Activated naive CD4-positive, alpha-beta T cell (primary cell): Measurements from ENCODE around the gene HSPA2.
"Not testable (repeated sequence)": the region's sequence is repeated elsewhere in the genome, so short reads cannot be mapped to it uniquely, and the experiment has no call there.

Experiments
- DNase-seq, 4 experiments: peaks; one replicate each; lab custom pipeline; 2025; lab: John Stamatoyannopoulos, UW

HSPA2 gene

GRCh38 chr14:64515053-64515452 lies 25.5 kb upstream of the HSPA2 start:
- no peak for DNase-seq

GRCh38 chr14:64516969-64517368 lies 23.6 kb upstream of the HSPA2 start:
- DNase-seq: no peak

- not testable (repeated sequence) for DNase-seq
Observed at GRCh38 chr14:64517667-64518066, 22.9 kb upstream of the HSPA2 start.

DNA sequence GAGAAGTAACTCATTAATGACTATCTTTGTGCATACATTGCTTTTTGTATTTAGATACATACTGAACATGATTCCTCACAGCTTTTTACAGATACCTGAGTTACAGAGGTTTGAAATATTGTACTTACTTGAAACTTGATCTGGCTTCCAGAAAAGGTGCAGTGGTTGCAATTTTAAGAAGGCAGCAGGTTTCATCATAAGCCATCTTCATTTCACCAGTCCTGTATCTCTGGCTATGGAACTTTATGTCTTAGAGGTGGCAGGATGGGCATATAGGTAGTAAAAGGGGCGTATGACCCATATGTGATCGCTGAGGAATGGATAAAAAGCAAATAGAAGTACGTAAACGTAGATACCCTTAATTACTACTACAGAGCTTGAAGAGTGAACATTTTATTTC lies 22.3 kb upstream of the HSPA2 start:
- no peak for DNase-seq

DNA sequence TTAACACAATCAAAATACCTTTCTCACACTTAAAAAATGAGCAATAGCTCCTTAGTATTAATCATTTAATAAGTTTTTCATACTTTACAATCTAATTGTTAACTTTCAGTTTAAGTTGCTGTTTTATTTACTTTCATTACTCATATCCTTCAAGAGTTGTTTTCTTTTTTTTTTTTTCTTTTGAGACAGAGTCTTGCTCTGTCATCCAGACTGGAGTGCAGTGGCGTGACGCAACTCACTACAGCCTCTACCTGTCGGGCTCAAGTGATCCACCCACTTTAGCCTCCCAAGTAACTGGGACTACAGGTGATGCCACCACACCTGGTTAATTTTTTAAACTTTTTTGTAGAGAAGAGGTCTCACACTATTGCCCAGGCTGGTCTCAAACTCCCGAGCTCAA lies 19.8 kb upstream of the HSPA2 start:
- no peak for DNase-seq

DNA sequence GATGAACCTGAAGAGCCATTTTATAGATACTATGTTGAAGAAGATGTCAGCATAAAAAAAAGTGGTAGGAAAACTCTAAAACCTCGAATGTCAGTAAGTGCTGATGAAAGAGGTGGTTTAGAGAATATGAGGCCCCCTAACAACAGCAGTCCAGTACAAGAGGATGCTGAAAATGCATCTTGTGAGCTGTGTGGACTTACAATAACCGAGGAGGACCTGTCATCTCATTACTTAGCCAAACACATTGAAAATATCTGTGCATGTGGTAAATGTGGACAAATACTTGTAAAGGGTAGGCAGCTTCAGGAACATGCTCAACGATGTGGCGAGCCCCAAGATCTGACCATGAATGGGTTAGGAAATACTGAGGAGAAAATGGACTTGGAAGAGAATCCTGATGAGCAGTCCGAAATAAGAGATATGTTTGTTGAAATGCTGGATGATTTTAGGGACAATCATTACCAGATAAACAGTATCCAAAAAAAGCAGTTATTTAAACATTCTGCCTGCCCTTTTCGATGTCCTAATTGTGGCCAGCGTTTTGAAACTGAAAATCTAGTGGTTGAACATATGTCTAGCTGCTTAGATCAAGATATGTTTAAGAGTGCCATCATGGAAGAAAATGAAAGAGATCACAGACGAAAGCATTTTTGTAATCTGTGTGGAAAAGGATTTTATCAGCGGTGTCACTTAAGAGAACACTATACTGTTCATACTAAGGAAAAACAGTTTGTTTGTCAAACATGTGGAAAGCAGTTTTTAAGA lies 17.8 kb upstream of the HSPA2 start:
- DNase-seq: no peak

- DNase-seq: no peak
Observed at GRCh38 chr14:64525354-64525753, 15.2 kb upstream of the HSPA2 start.

GRCh38 chr14:64531567-64531966 lies 9.0 kb upstream of the HSPA2 start:
- DNase-seq: no peak

GRCh38 chr14:64536488-64537245 lies 3.9 kb upstream of the HSPA2 start:
- DNase-seq: no peak

- DNase-seq: no peak
Observed at GRCh38 chr14:64541261-64541971, 875 bp downstream of the HSPA2 start.

GRCh38 chr14:64541972-64542835 lies 1.7 kb downstream of the HSPA2 start:
- DNase-seq: peak in 1 of 4 experiments; percentile 2

GRCh38 chr14:64542836-64543201 lies 2.3 kb downstream of the HSPA2 start:
- no peak for DNase-seq

DNA sequence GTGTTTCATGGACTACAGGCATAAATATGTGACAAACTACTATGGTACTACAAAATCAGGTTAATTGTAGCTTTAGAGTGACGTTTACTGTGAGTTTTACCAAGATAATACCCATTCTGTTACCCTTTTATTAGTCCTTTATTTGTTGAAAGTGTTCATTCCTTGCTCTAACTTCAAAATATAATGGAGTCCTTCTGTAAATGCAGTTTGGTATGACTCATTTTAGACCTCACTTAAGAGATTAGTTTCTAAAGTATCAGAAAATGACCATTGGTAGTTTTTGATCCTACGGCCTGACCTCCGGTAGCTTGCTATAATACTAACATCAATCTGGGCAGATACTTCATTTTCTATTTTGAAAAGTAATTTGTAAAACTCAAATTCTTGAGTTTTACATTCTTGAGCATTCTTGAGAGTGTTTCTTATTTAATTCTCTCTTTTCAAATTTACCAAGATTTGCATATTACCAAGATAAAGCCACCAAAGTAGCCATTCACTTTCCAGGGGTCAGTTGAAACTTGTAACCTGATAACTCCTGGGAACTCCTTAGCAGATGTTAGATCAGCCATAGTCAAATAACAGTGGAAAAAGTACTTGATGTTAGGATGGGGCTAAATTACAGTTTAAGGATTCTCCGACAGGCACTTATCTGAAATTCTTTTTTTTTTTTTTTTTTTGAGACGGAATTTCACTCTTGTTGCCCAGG lies 4.2 kb downstream of the HSPA2 start:
- no peak for DNase-seq

DNA sequence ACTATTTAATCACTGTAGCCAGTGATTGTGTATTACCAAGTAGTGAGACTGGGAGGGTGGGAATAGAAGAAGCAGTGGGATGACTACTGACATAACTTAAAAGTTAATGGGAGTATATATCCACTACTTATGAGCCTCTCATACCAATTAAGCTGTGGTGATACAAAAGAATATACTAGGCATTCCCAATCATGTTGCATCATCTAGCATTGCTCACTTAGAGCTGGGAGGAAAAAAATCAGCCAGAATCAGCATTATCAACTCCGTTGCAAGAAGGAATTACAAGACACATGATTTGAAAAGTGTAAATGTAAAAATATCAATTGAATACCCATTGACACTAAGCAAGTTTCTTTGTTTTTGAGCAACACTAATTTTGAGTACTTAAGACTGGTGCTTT lies 8.5 kb downstream of the HSPA2 start:
- DNase-seq: no peak

DNA sequence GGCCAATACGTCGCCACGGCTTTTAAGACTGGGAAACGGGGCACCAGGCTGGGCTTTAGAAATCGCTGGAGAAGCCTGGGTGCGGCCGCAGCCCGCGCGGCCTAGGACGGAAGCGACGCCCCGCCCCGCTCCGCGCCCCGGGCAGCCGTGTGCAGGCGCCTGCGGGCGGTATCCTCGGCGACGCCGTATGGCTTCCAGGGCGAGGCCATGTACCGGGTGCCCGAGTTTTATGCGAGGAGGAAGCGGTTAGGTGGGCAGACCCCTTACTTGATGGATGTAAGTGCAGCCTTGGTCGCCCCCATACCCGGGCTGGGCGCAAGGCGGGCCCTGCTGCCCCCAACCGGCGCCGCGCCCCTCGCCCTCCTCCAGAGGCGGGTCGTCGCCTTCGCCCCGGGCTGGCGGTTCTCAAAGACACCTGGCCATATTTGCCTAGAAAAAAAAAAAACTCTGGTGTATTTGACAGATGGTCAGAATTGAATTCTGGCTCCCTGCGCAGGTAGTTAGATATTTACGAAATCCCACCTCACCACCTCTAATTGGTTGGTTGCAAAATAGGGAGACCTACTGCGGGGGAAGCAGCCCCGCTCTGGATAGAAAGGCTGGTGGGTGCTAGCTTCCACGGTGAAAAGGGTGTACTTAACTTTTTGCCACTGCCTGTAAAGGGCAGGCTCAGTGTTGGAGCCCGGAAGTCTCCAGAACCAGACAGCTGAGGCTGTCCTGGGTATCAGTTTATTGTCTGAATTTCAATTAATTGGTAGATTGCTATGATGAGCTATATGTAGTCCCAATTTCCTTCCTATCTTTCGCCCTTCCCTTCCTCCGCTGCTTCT lies 9.5 kb downstream of the HSPA2 start, which contains the start of gene PPP1R36:
Gene PPP1R36, plus strand, starts transcription at position 171 of the 830 bp plus-strand sequence. Its CDS starts 37 bp downstream, at position 208.
- peak in 1 of 4 experiments; percentile 28 for DNase-seq

DNA sequence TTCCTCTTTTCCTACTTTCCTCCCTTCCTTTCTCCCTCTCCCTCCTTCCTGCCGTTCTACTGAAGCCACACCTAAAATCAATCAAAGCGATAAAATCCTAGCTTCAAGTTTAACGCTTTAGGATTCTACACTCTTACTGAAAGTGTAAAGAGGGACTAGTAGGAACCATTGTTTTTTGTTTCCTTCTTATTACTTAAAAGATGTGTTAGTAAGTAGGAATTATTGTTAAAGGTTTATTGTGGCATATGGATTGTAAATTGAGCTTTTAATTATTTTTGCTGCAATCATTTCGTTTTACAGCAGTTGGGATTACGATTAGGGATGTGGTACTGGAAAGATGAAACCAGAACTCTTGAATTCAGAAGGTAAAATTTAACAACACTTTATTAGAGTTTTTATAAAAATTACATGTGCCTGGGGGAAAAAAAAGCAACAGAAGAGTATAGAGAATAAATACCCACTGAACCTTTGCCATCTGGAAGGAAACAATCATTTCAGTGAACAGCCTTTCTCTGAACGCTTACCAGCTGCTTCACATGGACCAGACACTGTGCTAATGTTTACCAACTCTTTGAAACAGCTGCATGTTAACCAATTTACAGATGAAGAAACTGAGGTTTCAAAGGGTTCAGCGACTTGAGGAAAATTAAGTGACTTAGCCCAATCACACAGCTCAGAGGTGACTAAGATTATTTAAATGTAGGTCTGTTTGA lies 10.2 kb downstream of the HSPA2 start:
- DNase-seq: no peak

DNA sequence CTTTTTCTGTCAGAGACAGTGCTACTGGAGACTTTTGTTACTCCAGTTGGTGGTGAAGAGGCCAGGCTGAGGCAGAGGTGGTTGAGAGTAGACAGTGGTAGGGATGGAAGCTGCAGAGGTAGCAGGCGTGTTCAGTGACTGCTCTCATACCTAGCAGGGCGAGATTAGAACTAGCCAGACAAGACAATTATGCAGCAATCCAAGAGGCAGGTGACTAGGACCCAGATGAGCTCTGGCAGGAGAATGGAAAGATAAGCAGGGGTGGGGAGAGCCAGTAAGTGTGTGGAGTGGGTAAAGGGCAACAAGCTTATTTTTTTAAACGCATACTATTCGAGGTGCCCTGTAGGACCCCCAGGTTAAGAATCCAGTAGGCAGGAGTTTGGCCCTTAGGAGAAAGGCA lies 14.0 kb downstream of the HSPA2 start:
- DNase-seq: no peak

DNA sequence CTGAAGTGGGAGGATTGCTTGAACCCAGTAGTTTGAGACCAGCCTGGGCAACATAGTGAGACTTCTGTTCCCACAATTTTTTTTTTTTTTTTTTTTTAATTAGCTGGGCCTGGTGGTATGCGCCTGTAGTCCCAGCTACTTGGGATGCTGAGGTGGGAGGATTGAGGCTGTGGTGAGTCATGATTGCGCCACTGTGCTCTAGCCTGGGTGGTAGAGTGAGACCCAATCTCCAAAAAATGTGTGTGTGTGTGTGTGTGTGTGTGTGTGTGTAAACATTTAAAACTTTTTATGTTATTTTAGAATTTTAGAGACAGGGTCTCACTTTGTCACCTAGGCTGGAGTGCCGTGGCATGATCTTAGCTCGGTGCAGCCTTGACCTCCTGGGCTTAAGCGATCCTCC lies 16.0 kb downstream of the HSPA2 start:
- DNase-seq: no peak

DNA sequence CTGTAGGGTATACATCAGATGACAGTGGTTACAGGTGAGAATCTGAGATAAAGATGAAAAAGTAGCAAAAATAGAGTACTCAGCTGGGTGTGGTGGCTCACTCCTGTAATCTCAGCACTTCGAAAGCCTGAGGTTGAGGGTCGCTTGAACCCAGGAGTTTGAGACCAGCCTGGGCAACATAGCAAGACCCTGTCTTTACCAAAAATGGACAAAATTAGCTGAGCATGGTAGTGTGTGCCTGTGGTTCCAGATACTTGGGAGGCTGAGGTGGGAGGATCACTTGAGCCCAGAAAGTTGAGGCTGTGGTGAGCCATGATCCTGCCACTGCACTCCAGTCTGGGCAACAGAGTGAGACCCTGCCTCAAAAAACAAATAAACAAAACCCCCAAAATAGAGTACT lies 17.7 kb downstream of the HSPA2 start:
- DNase-seq: not testable (repeated sequence)

- no peak for DNase-seq
Observed at GRCh38 chr14:64561631-64562030, 21.1 kb downstream of the HSPA2 start.
